ENCODE data around the gene ARHGEF19.
"Not testable (repeated sequence)": the region's sequence is repeated elsewhere in the genome, so short reads cannot be mapped to it uniquely, and the experiment has no call there.

Gene ARHGEF19

DNA sequence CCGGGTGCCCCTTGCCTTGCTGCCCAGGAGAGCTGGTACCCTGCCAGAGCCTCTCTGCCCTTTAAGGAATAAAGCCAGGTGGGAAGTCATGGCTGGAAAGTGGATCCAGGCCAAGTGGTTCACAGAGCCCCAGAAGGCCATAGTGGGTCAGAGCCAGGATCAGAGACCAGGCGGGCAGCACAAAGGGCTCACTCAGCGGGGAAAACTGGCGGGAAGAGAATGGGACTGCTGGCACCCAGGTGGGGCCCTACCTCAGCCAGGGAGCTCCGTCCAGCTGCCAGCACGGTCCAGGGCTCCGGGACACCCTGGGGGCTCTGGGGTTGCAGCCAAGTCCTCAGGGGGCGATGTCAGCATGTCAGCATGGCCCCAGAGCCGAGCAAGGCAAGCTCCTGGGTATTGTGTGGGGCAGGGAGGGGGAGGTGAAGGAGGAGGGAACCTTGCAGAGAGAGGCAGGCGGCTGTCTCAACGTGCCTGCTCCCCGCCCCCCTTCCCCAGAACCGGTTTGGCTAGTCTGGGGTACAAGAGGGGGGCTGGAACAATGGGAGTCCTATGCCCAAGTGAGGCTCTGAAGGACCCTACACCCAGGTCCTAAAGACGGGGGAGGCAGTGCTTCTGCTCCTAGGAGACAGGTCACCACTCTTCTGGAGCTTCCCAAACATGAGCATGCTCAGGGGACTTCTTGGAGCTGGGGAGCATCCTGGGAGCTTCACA lies at the start of gene ARHGEF19:
Gene ARHGEF19, minus strand, starts transcription at position 402 of the 711 bp plus-strand sequence. CDS start 3,598 bp downstream, outside the sequence.
- DNase-seq (ENCODE audit: low read depth) = no peak

- DNase-seq (ENCODE audit: low read depth) = no peak
Observed at GRCh38 chr1:16262067-16262466, 49.6 kb upstream of the ARHGEF19 start.

DNA sequence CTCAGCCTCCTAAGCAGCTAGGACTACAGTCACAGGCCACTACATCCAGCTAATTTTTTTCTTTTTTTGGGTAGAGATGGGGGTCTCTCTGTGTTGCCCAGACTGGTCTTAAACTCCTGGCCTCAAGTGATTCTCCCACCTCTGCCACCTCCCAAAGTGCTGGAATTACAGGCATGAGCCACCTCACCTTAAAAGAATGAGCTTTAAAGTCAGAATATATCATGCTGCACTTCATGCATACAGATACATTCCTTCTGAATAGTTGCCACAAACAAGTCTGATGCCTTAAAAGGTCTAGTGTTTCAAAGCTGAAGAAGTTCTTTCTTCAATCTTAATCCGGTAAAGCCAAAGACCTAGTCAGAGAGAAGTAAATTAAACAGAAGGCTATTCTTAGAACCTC lies 48.4 kb upstream of the ARHGEF19 start:
- peak; percentile 87 for DNase-seq (ENCODE audit: low read depth)

- DNase-seq (ENCODE audit: low read depth) = peak; percentile 36
Observed at GRCh38 chr1:16258591-16259135, 46.2 kb upstream of the ARHGEF19 start.

- DNase-seq (ENCODE audit: low read depth) = no peak
Observed at GRCh38 chr1:16257968-16258367, 45.5 kb upstream of the ARHGEF19 start.

DNA sequence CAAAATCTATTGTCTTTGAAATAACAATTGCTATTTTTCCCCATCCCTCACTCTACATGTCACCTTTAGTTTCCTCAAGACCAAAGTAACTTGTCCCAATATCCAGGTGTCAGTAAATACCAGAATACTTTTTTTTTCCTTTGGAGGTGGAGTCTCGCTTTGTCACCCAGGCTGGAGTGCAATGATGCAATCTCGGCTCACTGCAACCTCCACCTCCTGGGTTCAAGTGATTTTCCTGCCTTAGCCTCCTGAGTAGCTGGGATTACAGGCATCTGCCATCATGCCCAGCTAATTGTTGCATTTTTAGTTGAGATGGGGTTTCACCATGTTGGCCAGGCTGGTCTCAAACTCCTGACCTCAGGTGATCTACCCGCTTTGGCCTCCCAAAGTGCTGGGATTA lies 45.1 kb upstream of the ARHGEF19 start:
- not testable (repeated sequence) for DNase-seq (ENCODE audit: low read depth)

GRCh38 chr1:16256478-16256877 lies 44.0 kb upstream of the ARHGEF19 start:
- DNase-seq (ENCODE audit: low read depth) = no peak

- DNase-seq (ENCODE audit: low read depth) = peak; percentile 57
Observed at GRCh38 chr1:16254263-16254928, 41.9 kb upstream of the ARHGEF19 start.

GRCh38 chr1:16253332-16253922 lies 41.0 kb upstream of the ARHGEF19 start:
- DNase-seq (ENCODE audit: low read depth) = no peak

DNA sequence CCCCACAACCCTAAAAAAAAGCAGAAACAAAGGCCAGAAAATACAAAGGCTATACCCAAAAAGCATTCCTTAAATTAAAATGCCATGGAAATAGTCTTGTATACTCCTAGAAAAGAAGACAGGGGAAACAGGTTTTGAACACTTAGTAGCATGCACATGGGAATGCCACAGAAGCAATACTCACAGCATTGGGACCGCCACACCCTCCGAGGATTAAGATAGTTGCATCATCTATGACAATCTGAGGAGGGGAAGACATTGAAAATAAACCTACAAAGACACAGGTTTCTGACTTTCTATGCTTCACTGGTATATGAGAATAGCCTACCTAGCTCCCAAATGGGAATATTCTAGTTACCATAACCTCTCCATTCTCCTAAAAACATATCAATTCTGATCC lies 40.5 kb upstream of the ARHGEF19 start:
- DNase-seq (ENCODE audit: low read depth) = no peak

- no peak for DNase-seq (ENCODE audit: low read depth)
Observed at GRCh38 chr1:16251381-16251780, 38.9 kb upstream of the ARHGEF19 start.

DNA sequence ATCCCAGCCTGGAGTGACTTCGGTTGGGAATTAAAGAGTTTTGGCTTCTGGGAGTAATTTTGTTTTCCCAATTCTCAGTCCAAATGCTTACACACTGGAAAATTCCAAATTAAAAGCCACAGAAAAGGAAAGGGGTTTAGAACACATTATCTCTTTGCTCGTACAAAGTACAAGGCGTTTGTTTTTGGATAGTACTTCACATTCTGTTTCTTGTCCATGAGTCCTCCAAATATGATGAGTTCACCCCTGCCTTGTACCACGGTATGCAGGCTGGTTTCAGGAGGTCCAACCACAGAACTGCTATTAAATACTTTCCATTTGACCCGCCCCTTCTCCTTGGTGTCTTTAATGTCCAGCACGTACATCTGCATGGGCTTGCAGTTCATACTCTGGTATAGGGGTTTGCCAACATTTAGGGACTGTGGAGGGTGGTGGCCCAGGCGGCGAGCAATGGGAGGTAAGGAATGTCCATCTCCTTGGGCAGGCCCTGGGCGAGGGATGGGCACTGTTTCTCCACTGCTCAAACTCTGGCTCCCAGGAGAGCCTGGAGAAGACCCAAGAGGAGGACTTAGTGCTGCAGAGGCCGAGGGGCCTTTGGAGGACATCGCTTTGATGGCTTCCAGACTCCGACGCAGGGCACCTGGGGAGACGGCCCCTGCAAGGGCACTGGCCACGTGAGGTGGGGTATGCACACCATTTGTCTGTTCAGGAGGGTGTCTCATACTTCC lies 38.2 kb upstream of the ARHGEF19 start:
- DNase-seq (ENCODE audit: low read depth) = peak; percentile 87

GRCh38 chr1:16249596-16250241 lies 37.3 kb upstream of the ARHGEF19 start:
- peak; percentile 69 for DNase-seq (ENCODE audit: low read depth)

DNA sequence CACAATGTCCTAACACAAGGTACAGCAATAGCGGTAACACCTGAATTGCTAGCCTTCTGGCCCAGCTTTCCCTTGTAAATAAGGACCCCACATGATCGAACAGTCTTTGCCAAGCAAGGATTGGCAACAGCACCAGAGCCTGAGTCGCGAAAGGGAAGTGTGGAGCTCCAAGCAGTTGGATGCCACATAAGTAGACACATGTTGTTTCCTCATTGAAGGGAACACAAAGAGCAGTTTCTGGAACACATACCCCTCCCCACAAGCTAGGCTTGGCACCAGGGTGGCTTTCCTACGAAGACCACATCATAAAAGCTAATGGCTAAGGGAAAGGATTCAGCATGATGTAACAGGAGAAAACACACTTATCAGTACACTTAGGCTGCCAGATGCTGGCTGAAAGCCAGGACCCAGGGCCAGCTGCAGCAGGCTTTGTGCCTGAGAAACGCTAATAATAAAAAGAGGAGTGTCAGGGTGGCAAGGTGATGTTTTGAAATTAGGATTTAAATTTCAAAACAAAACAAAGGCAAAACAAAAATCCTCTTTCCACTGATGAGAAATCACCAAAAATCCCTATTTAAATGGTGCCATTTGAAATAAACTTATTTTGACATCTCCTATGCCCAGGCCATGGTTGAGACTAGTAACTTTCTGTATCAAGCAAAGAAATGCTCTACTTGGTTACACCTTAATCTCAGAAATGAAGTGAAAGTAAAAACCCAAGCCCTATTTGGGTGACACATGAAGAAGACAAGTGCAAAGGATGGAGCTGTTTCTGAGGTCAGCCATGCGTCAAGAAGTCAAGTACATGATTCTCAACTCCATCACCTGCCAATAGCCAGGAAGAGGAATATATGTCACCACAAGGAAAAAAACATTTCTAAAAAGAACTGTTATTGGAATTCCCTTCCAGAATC lies 36.4 kb upstream of the ARHGEF19 start:
- peak; percentile 84 for DNase-seq (ENCODE audit: low read depth)

- DNase-seq (ENCODE audit: low read depth) = no peak
Observed at GRCh38 chr1:16248007-16248436, 35.6 kb upstream of the ARHGEF19 start.

GRCh38 chr1:16247441-16247840 lies 35.0 kb upstream of the ARHGEF19 start:
- DNase-seq (ENCODE audit: low read depth) = no peak

DNA sequence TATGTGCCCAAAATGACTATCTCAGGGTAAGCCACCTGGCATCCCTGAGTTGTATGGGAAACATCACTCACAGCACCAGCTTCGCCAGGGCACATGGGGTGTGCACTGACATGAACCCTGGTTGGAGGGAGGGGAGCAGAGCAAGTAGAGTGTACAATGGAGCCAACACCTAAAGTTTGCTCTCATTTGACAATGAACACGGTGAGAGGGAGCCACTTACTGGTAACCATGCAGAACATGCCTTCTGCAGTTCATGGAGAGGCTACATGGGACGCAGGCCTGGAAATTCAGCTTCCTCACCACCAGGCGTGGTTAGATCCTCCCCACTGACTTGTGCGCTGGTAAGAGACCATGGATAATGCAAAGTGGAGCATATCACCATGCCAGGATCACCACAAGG lies 34.5 kb upstream of the ARHGEF19 start:
- DNase-seq (ENCODE audit: low read depth) = no peak

DNA sequence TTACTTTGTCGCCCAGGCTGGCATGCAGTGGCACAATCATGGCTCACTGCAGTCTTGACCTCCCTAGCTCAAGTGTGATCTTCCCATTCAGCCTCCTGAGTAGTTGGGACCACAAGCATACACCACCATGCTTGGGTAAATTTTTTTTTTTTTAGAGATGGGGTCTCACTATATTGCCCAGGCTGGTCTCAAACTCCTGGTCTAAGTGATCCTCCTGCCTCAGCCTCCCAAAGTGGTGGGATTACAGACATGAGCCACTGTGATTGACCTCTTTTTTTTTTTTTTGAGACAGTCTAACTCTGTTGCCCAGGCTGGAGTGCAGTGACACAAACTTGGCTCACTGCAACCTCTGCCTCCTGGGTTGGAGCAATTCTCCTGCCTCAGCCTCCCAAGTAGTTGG lies 33.8 kb upstream of the ARHGEF19 start:
- DNase-seq (ENCODE audit: low read depth) = not testable (repeated sequence)

DNA sequence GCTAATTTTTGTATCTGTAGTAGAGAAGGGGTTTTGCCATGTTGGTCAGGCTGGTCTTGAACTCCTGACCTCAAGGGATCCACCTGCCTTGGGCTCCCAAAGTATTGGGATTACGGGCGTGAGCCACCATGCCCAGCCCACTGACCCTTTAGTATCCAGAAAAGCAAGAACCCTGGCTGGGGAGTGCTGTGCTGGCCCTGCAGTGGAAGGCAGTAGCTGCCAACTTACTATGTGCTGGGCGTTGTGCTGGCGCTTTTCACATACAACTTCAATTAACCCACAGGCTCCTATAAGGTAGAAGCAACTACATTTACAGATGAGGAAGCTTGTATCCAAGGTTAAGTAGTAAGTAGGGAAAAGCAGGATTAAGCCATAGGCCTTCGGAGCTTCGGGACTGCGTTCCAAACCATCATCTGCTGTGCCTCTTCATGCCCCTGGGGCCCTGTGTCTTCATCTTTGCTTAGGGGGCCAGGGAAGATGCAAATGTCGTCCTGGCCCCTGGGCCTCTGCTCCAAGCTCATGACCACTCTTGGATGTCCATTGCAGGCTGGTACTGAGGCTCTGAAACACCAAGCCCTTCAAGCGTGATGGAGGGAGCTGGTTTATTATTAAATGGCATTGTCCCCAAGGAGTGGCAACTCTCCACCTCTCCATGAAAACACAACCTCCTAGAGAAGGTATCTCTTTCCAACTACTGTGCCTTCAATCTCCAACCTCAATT lies 33.2 kb upstream of the ARHGEF19 start:
- DNase-seq (ENCODE audit: low read depth) = no peak
